AG04449 (cell line): Measurements from ENCODE around the gene BCL2L1.
"Not testable (repeated sequence)": the region's sequence is repeated elsewhere in the genome, so short reads cannot be mapped to it uniquely, and the experiment has no call there.

Experiments used
- CTCF ChIA-PET: fragments of 350-600 bp; formaldehyde crosslinking; extraction: SDS; loops from one replicate; lab custom pipeline; 2021; ENCODE audit warnings: antibody characterized with exemption; lab: Yijun Ruan, JAX
- POLR2A ChIA-PET: fragments of 400-600, 350-600 bp; formaldehyde crosslinking; extraction: SDS; loops from one replicate; lab custom pipeline; 2020; ENCODE audit warnings: antibody characterized with exemption, inconsistent platforms; lab: Yijun Ruan, JAX
- DNase-seq: peaks from one replicate; pipeline ENCODE4 v3.0.0-alpha.2; 2010; ENCODE audit warnings: low read depth, low spot score
- H3K4me3 ChIP-seq: 2 replicates; pipeline ENCODE4 v1.5.1; 2011; ENCODE audit warnings: low read depth, mild to moderate bottlenecking, control low read depth, low read length
- CTCF ChIP-seq: IDR thresholded peaks from one replicate; pipeline ENCODE4 v1.5.1; 2011; ENCODE audit warnings: mild to moderate bottlenecking, moderate library complexity, low read length, control low read depth, inconsistent platforms; ENCODE audit not compliant: insufficient read depth; ENCODE audit errors: missing control alignments

Gene BCL2L1

GRCh38 chr20:31637660-31638059 is 85.0 kb downstream of the BCL2L1 start, which contains the start of gene COX4I2:
Gene COX4I2, plus strand, starts transcription at chr20:31637912. Its CDS starts 1,106 bp downstream, at chr20:31639018.
- TF ChIP-seq CTCF = no peak
- no peak within 1 kb of the TSS for H3K4me3 ChIP-seq
- DNase-seq = no peak
- CTCF ChIA-PET = interaction anchor here (9.1 kb wide), 1 partner anchor 85 kb away, joined by 238 read pairs; the partner anchor contains the start of gene BCL2L1
- POLR2A ChIA-PET = no interaction called here

DNA sequence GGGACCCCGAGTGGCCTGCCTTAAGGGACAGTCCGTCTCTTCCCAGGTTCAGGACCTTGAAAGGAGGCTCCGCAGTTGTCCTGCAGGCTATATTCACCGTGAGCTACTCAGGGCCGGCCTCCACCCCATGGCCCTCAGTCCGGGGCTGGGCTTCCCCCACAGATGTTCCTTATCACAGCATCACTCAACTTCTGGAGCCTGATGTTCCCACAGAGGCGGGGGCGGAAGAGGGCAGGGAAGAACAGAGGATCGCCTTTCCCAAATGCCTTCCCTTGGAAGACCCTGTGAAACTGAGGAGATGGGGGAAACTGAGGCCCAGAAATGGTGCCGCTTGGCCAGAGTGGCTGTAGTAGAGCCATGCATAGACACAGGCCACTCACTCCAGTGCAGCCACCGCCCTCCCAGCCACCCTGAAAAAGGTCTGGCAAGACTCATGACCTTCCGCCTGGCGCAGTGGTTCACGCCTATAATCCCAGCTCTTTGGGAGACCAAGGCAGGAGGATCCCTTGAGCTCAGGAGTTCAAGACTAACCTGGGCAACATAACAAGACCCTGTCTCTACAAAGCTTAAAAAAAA is 89.2 kb downstream of the BCL2L1 start:
- ChIA-PET CTCF (interaction anchor here (0.6 to 9.1 kb wide), 38 partner anchors 8 to 218 kb away, joined by 3 to 238 read pairs (median 6); partner anchors contain the start of genes BCL2L1, ID1 and TPX2), POLR2A (no interaction called here)
- no peak overlapping the region for H3K4me3 ChIP-seq
- DNase-seq = no peak
- TF ChIP-seq CTCF = no peak

GRCh38 chr20:31632548-31633338 is 89.9 kb downstream of the BCL2L1 start:
- H3K4me3 ChIP-seq = no peak overlapping the region
- POLR2A ChIA-PET = interaction anchor here (0.6 kb wide), 1 partner anchor 29 kb away, joined by 3 read pairs; no protein-coding TSS in a partner anchor
- no peak for TF ChIP-seq CTCF
- CTCF ChIA-PET = interaction anchor here (1.1 to 9.1 kb wide), 13 partner anchors 9 to 94 kb away, joined by 3 to 238 read pairs (median 10); partner anchors contain the start of genes BCL2L1 and ID1
- DNase-seq = no peak

- TF ChIP-seq CTCF = no peak
Measured at GRCh38 chr20:31630187-31630790, 92.4 kb downstream of the BCL2L1 start.

GRCh38 chr20:31628057-31628456 is 94.6 kb downstream of the BCL2L1 start:
- DNase-seq, H3K4me3 ChIP-seq, POLR2A ChIA-PET: not testable (repeated sequence)
- CTCF ChIA-PET = interaction anchor here (1.0 to 2.1 kb wide), 3 partner anchors 16 to 96 kb away, joined by 7 to 11 read pairs (median 7); no protein-coding TSS in a partner anchor

More at GRCh38 chr20:31630187-31630790, 92.4 kb downstream of the BCL2L1 start:
- H3K4me3 ChIP-seq = no peak overlapping the region
- POLR2A ChIA-PET = no interaction called here
- DNase-seq = no peak
- CTCF ChIA-PET = interaction anchor here (7.3 to 9.1 kb wide), 3 partner anchors 21 to 92 kb away, joined by 76 to 238 read pairs (median 149); partner anchors contain the start of genes BCL2L1 and ID1

- DNase-seq, H3K4me3 ChIP-seq, POLR2A ChIA-PET: not testable (repeated sequence)
- CTCF ChIA-PET = interaction anchor here (0.9 to 3.0 kb wide), 6 partner anchors 8 to 97 kb away, joined by 3 to 22 read pairs (median 7); no protein-coding TSS in a partner anchor
Measured at GRCh38 chr20:31626534-31626933, 96.1 kb downstream of the BCL2L1 start.

DNA sequence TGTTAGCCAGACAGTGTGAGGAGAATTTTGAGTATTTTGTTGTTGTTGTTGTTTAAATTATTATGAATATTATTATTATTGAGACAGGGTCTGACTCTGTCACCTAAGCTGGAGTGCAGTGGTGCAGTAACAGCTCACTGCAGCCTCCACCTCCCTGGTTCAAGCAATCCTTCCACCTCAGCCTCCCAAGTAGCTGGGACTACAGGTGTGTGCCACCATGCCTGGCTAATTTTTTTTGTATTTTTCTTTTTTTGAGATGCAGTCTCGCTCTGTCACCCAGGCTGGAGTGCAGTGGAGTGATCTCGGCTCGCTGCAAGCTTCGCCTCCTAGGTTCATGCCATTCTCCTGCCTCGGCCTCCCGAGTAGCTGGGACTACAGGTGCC is 99.6 kb downstream of the BCL2L1 start:
- H3K4me3 ChIP-seq, DNase-seq, POLR2A ChIA-PET: not testable (repeated sequence)
- CTCF ChIA-PET = interaction anchor here (1.0 to 30.0 kb wide), 3 partner anchors 11 to 57 kb away, joined by 3 to 1856 read pairs (median 32); no protein-coding TSS in a partner anchor
